K562 (cell line): Measurements from ENCODE around the gene TSPAN14. TPM values are rescaled to one million over a fixed set of nuclear protein-coding genes. Genes with fewer than 3 reads are reported as not detected.

Source experiments
- CBFB ChIP-seq: sonication (generic); formaldehyde crosslinking; IDR thresholded peaks from 2 replicates; pipeline ENCODE4 v1.4.0; 2020; ENCODE audit warnings: mild to moderate bottlenecking, missing genetic modification reagents
- CCNT2 ChIP-seq: IDR thresholded peaks from 2 replicates; pipeline ENCODE4 v1.6.1; 2011; ENCODE audit warnings: borderline replicate concordance, low read depth, mild to moderate bottlenecking, moderate library complexity, mixed read lengths, low read length; ENCODE audit not compliant: insufficient read length; ENCODE audit errors: extremely low read depth
- GABPB1 ChIP-seq: sonication (generic); formaldehyde crosslinking; IDR thresholded peaks from 2 replicates; pipeline ENCODE4 v1.8.0; 2022; ENCODE audit warnings: mild to moderate bottlenecking, missing genetic modification reagents
- KDM5B ChIP-seq: fragments of 200-600 bp; sonication (generic); IDR thresholded peaks from 2 replicates; pipeline ENCODE4 v1.6.1; 2012; ENCODE audit warnings: low read depth, mild to moderate bottlenecking, moderate library complexity, low read length, control low read depth, inconsistent platforms; ENCODE audit not compliant: insufficient replicate concordance
- MCM7 ChIP-seq, 2 experiments: fragments of 450-650 bp; IDR thresholded peaks; 2 replicates each; pipeline ENCODE4 v1.6.1; 2016 to 2018
- SRSF9 ChIP-seq: fragments of 200-400 bp; formaldehyde crosslinking; IDR thresholded peaks from 2 replicates; pipeline ENCODE4 v1.6.1; 2017; ENCODE audit warnings: low read depth, low read length, borderline replicate concordance
- ZSCAN29 ChIP-seq: fragments of 450-650 bp; IDR thresholded peaks from 2 replicates; pipeline ENCODE4 v1.6.1; 2017
- polyA plus RNA-seq, 8 experiments: library from polyadenylated mRNA; depleted of rRNA in 4 of 8; stranded (reverse) in 5 of 8; unstranded in 3 of 8; fragments of >200 nt; fragmentation: Nextera tagmentation in 2 of 8; fragmentation: Illumina TruSeq in 1 of 8; extraction: Ambion mirVana in 2 of 8; extraction: Trizol in 1 of 8; gene quantifications; 2 replicates each; pipeline versions ENCODE4 v1.2.1 to v1.2.3, GENCODE V29; 2011 to 2014; ENCODE audit warnings: inconsistent platforms in 1 of 8, missing spikeins in 1 of 8
- total RNA-seq, 7 experiments: library from RNA; depleted of rRNA in 6 of 7; stranded (reverse); fragments of >200 nt in 6 of 7; fragmentation: Illumina TruSeq in 2 of 7; extraction: Trizol in 2 of 7; gene quantifications; 2 replicates each; pipeline versions ENCODE4 v1.2.1 to v1.2.3, GENCODE V29; 2011 to 2021; ENCODE audit warnings: low replicate concordance in 1 of 7
- TF ChIP-seq, protein P1 (sequence below): sonication (generic); formaldehyde crosslinking; IDR thresholded peaks from 2 replicates; pipeline ENCODE4 v1.8.0; 2022; ENCODE audit warnings: mild to moderate bottlenecking, missing genetic modification reagents
- TF ChIP-seq, protein P2 (sequence below): conservative IDR thresholded peaks from 2 replicates; pipeline ENCODE4 v1.6.1; 2011; ENCODE audit warnings: low read depth, mild to moderate bottlenecking, low read length; ENCODE audit not compliant: control insufficient read depth

Gene TSPAN14
- total and polyA plus RNA-seq, 9 of the 15 experiments (the other 6 are each of a cell fraction or from before 2014, with no cell fraction given), result 5.8 to 92.9 (median 23.3) TPM

DNA sequence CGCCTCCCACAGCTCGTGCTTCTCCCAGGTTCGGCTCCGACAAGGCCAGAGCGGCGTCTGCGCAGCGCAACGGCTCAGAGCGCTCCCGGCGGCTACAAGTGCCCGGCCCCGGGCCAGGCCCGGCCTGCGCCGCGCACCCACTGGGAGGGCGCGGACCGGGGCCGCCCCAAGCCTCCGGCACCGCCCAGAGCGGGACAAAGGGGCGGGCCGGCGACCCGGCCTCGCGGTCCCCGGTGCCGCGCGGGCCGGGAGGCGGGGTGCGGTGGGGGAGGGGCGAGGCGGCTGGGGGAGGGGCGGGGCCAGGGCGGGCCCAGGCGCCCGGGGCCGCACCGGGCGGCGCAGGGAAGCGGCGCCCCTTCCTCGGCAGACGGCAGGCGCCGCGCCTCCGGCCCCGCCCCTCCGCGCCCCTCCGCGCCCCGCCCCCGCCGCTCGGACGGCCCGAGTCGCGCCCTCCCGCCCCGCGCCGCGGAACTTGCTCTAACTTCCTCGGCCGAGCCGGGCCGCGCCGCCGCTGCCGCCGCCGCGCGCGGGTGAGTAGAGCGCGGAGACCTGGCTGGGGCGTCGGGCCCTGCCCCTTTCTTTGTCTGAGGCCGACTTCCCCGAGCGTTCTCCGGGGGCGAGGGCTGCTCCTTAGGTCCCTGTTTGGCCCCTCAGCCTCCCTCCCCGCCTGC, at the start of gene TSPAN14 (continued):
- TF ChIP-seq, protein P1, sequence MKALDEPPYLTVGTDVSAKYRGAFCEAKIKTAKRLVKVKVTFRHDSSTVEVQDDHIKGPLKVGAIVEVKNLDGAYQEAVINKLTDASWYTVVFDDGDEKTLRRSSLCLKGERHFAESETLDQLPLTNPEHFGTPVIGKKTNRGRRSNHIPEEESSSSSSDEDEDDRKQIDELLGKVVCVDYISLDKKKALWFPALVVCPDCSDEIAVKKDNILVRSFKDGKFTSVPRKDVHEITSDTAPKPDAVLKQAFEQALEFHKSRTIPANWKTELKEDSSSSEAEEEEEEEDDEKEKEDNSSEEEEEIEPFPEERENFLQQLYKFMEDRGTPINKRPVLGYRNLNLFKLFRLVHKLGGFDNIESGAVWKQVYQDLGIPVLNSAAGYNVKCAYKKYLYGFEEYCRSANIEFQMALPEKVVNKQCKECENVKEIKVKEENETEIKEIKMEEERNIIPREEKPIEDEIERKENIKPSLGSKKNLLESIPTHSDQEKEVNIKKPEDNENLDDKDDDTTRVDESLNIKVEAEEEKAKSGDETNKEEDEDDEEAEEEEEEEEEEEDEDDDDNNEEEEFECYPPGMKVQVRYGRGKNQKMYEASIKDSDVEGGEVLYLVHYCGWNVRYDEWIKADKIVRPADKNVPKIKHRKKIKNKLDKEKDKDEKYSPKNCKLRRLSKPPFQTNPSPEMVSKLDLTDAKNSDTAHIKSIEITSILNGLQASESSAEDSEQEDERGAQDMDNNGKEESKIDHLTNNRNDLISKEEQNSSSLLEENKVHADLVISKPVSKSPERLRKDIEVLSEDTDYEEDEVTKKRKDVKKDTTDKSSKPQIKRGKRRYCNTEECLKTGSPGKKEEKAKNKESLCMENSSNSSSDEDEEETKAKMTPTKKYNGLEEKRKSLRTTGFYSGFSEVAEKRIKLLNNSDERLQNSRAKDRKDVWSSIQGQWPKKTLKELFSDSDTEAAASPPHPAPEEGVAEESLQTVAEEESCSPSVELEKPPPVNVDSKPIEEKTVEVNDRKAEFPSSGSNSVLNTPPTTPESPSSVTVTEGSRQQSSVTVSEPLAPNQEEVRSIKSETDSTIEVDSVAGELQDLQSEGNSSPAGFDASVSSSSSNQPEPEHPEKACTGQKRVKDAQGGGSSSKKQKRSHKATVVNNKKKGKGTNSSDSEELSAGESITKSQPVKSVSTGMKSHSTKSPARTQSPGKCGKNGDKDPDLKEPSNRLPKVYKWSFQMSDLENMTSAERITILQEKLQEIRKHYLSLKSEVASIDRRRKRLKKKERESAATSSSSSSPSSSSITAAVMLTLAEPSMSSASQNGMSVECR (CRISPR knock-in tag), result no peak
- TF ChIP-seq MCM7 (IDR thresholded peaks at IDR 0.05) (no peak), GABPB1 (CRISPR knock-in tag) (no peak), KDM5B (peak; percentile 82), ZSCAN29 (no peak), CCNT2 (peak; percentile 66), CBFB (CRISPR knock-in tag) (no peak), SRSF9 (no peak)
- TF ChIP-seq, protein P2, sequence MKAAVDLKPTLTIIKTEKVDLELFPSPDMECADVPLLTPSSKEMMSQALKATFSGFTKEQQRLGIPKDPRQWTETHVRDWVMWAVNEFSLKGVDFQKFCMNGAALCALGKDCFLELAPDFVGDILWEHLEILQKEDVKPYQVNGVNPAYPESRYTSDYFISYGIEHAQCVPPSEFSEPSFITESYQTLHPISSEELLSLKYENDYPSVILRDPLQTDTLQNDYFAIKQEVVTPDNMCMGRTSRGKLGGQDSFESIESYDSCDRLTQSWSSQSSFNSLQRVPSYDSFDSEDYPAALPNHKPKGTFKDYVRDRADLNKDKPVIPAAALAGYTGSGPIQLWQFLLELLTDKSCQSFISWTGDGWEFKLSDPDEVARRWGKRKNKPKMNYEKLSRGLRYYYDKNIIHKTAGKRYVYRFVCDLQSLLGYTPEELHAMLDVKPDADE, result no peak
